GM21529 (cell line): ENCODE data around the gene COL16A1.

Experiments
- ATAC-seq: cut with Tn5 transposase; IDR thresholded peaks from one replicate; pipeline ENCODE4 v1.9.1; 2021; ENCODE audit not compliant: unreplicated experiment

Gene COL16A1

DNA sequence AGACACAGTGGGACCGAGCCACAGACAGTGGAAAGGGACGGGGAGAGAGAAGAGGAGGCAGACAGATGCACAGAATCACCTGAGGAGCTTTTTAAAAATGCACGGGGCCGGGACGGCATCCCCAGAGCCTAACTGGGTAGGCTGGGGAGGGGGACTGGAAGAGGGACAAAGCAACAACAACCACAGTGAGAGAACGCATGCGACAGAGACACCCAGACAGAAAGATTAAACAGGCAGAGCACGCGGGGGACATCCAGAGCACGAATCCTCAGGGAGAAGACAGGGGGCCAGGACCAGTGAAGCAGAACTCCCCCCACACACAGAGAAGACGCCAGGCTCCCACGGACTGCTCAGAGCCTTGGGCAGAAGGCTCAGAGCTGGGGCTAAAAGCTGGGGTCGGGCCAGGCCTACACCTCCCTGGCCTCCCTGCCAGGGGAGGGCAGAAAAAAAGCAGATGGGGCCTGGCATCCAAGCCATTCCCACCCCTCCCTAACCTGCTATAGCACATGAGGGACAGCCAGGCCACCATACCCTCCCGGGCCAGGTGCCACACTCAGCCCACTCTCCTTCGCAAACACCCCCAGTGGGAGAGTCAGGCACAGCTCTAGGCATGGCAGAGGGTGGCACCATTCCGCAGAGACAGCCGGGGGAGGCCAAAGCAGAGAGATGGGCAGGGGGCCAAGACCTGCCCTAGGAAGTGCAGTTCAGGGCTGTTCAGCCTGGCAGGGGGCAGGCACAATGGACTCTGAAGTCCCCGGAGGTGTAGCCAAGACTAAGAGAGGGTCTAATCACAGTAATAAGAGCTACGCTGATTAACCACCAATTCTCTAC, 29.8 kb upstream of the COL16A1 start:
- ATAC-seq: no peak

DNA sequence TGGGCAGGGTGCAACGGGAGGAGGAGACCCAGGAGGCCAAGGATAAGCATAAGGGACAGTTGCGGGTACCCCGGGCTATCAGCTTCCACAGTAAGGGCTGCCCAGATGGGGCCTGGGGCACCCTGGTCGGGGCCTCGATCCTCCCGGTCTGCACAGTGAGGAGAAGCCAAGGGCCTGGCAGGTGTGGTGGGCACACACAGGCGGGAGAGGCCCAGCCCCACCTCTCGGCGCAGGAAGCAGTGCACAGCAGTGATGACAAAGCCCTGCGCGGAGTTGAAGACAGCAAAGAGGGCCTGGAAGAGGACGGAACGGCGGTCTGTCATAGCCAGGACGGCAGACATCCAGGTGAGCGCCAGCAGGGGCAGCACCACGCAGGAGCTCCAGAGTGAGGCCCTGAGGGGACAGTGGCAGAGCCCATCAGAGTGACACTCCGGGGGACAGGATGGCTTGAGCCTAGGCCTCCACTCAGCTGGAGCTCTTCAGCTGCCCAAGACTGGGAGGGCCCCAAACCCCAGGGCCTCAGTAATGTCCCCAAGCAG, 29.0 kb upstream of the COL16A1 start:
- no peak for ATAC-seq

DNA sequence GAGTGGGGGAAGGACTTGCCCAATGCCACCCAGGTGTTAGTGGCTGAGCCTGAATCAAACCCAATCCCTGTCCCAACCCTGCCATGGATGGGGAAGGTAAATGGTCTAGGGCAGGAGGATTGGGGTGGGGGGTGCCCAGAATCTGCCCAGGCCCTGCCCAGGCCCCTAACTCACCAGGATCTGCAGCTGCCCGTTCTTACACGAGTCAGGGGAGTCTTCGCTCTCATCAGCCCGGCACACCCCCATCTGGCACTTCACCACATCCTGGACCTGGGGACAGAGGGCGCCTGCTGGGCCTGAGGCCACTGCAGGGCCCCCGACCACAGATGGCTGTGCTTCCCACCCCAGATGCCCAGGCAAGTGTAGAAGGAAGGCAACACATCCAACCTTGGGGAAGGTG, 28.5 kb upstream of the COL16A1 start:
- ATAC-seq: no peak

DNA sequence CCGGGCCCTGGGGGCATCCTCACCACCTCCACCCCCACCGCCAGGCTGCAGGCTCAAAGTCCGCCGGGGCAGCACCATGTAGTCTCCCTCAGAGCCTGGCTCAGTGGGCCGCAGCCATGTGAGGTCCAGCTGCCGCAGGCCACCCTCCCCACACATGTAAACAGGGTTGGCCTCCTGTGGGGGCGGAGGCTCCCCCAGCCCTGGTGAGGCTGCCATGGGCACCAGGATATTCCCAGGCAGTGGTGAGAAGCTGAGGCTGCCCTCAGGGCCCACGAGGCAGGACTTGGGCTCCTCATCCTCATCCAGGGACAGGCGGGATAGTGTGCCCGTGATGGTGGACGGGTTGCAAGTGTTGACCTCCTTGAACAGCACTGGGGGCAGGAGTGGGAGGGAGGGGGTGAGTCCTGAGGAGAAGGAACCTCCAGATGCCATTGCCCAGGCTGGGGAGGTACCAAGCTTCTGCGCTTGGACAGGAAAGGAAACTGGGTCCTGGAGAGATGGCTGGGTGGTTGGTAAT, 27.3 kb upstream of the COL16A1 start:
- ATAC-seq: no peak

DNA sequence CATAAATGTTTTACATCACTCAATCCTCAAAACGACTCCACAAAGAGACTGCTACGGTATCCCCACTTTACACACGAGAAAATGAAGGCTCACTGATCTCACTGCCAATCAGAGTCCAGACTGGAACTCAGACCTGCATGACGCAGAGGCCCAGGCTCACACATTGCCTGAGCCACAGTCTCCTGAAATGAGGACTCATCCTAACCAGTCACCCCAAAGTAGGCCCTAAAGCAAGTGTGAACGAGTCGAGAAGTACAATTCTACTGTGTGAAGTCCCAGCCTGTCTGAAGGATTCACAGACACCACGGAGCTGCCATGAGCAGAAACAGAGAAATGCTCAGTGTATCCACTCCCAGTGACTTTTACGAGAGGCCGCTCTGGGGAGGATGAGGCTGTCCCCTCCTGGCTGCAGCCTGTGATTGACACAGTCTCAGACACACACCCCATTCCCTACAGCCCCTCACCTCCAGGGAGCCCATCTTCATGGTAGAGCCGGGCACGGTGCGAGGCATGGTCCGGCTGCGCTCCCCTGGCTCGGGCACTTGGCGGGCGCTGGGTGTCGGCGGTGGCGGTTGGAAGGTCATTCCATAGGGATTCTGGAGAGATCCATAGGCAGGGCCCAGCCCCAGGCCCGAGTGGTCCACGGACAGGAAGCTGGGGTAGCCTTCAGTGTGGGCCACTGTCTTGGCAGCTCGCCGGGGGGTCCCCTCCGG, 26.7 kb upstream of the COL16A1 start:
- ATAC-seq: no peak

DNA sequence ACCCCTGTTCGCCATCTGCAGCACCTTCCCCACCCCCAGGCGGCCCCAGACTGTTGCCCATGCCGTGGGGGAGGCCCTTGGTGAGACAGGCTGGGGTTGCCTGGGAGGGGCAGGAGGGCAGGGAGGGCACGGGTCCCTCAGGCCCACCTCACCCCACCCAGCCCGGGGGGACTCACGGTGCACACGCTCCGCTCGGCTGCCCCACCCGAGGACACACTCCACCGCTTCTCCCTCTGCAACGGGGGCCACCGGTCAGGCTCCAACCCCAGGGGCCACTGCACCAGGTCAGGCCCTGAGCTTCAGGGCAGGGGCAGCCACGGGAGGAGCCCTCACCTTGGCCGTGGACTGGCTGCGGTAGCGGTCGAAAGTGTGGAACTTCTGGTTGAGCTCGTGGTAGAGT, 24.0 kb upstream of the COL16A1 start:
- no peak for ATAC-seq

DNA sequence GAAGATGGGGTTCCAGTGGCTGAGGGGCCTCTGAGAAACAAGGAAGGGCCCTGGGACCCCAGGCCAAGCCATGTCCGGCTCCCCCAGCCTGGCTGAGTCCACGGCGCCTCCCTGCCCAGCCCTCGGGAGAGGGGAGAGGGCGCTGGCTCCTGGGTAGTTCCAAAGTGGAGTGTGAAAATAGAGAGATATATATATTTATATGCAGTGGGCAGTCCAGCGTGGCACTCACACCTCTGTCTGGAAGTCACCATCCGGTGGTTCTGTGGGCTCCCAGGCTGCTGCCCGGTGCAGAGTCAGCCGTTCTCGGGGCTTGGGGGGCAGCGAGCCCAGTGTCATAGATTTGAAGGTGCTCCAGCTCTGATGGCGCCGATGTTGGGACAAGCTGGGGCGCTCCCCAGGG, 23.4 kb upstream of the COL16A1 start:
- no peak for ATAC-seq

DNA sequence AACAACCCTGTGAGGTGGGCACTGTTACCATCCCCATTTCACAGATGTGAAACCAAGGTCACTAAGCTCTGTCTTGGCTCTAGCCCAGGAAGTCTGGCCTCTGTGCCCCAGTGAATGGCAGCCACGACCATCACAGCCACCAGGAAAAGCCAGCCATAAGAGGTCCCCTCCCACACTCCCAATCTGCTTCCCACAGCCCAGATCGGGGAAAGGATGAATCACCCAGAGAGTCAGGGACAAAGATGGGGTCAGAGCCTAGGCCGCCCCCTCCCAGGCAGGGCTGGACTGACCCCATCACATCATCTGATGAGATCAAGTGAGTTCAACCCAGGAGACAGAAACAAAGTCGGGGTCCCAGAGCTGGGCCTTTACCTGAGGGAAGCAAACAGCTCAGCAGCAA, 22.9 kb upstream of the COL16A1 start:
- ATAC-seq: no peak

DNA sequence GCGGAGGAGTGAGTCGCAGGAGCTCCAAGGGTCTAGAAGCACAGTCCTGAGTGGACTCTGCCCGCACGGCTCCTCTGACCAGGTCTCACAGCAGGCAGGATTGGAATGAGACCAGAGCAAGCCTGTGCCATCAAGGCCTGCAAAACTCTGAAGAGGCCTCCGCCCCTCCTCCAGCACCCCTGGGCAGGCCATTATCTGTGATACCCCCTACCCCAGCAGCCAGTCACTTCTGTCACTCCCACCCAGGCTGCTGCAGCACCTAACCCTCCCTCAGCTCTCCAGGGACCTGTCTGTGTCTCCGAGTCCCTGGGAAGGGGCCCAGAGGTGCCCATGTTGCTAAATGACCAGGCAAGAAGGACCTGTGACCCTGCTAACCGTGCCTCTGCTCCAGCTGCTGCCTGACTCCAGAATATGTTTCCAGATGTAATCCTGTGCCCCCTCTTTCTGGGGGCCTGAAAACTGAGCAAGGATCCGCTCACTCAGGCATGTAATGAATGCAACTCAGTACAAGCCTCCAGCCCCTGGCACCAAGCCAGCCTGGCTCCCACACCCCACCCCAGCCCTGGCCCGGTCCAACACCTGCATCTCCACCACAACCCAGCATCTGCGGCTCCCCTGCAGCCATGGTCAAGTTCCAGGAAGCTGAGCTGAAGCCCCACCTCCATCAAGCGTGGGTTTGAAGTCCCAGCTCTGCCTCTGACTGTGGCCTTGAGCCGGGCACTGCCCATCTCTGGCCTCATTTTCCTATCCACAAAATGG, 22.1 kb upstream of the COL16A1 start:
- no peak for ATAC-seq

DNA sequence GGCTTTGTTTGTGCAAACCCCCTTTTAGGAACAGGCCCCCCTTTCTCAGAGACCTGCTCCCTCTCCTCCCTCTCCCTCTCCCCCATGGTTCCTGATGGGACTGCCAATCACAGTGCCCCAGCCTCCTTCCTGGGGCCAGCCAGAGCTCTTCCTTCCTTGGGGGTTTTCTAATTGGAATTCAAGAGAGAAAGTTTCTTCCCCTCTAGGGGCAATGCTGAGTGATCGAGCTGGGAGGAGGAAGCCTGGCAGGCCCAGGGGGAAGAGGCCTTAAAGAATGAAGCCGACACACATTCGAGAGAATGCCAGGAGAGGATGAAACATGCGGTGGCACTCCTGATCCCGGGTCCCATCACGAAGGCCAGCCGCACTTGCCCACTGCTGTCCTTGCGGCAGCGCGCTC, 21.3 kb upstream of the COL16A1 start:
- no peak for ATAC-seq

DNA sequence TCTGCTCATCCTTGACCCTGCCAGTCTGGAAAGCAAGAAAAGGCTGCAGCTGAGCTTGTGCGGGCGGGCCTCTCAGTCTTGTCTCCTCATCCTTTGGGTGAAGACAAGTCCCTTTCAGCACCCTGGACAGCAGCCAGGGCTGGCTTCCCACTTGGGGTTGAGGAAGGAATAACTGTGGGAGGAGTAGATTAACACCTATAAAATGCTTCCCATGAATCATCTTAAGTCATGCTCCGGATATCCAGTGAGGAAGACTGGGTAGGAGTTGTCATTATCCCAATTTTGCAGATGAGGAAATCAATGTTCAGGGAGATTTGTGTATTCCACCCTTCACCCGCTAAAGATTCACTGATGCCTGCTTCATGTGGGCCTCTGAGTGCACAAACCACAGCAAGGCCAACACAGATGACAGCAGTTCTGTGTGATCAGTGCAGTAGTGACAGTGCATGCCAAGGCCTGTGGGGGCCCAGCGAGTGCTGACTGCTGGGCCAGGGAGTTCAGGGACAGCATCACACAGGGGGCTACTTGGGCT, 20.1 kb upstream of the COL16A1 start:
- ATAC-seq: no peak

DNA sequence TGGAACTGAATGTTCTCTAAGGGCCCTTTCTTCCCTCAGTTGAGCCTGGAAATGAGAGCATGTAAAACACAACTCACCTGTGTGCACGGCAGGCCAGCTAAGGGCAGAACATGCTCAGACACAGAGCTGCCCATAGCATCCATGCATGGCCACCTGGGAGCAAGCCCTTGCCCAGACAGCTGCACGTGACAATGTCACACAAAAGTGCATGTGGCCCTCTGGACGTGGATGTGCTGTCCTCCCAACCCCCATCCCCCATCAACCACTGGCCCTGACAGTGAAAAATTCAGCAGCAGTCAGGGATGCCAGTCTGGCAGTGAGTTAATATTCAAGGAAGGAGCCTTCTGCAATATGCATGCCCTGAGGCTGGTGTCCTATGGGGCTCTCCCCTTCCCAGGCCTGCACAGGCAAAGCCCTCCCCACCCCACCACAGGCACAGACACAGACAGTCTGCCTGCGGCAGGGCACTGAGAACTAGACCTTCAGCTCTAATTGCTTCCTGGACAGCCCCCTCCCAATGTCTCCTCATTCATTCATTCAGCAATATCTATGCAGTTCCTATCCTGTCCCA, 14.6 kb upstream of the COL16A1 start:
- ATAC-seq: no peak

DNA sequence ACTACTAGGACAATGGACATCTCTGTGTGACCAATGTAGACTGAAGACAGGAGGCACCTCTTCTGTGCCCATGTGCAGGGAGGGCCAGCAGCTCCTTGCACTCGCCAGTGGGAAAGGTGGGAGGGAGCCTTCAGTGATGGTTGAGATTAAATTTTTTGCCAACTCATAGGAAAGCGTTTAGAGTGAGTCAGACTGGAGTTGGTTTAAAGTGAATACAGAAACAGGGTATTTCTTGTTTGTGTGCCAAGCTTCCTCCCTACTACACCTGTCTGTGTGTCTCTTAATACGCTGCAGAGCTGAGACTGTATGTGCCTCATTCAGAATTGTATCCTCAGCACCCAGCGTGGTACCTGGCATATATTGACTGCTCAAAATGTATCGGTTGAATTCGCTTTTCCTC, 13.5 kb upstream of the COL16A1 start:
- no peak for ATAC-seq

DNA sequence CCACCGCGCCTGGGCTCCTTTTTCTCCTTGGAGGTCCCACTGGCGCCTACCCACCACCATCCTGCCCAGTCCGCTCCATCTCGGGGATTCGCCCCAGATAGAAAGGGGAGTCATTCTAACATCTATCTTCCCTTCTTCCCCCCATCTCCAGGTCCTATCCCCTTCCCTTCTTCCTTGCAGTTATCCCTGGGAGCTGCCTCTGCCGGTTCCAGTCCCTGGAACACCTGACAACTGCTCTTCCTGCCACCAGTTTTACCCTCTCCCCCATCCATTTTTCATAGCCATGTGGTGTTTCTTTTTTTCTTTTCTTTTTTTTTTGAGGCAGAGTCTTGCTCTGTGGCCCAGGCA, 12.0 kb upstream of the COL16A1 start:
- no peak for ATAC-seq

DNA sequence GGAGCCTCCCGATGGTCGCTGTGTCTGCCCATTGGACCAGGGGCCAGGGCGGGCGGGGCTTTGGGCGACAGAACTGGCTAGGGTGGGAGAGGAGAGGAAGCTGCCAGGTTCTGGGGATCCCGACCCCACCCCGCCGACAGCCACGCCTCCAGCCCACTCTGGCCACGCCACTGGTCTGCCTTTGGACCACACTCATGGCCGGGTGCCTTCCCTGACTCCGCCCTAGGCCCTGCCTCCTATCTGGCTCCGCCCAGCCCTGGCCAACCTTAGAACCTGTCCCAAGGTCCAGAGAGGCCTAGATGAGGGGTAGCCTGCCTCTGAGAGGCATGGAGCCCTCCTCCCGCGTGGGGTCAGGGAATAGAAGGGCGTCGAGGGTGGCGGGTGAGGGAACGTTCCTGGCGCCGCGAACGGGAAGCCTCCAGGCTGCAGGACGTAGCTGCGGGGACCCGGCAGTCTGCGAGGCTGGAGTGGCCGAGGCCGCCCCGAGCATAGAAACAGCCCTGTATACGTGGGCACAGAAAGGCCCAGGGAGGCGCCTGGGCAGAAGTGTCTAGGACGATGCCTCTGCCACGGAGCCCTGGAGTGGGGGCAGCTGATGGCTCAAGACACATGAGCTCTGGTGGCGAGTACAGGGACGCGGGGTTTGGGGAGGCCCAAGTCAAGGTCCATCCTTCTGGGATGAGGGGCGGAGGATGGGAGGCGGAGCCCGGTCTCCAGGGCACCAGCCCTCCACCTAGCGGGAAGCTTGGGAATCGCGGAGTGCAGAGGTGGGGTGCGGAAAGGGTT, 11.5 kb upstream of the COL16A1 start:
- ATAC-seq: no peak

DNA sequence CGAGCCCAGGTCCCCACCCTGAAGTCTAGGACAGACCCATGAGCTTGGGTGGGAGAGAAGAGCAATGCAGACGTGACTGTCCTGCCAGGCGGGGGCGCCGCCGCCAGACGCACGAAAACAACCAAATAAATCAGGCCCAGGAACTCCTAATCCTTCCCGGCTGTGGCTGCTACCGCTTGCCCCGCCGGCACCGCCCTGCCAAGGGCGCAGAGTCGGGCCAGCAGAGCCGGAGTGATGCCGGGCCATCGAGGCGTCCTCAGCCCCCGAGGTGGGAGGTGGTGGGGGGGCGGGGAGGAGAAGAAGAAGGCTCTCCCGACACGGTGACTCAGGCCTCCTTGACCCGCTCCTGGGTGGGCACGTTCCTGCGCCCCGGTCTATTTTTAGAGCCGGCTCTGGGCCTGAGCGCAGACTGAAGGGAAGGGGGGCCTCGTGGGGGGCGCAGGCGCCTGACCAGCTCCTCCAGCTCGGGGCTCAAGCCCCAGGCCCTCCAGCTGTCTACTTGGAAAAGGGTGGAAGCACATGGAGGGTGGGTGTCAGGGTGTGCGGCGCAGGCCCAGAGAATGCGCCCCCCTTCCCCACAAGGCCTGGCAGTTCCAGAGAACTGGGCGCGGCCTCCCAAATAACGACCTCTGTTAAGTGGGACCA, 10.7 kb upstream of the COL16A1 start:
- no peak for ATAC-seq

DNA sequence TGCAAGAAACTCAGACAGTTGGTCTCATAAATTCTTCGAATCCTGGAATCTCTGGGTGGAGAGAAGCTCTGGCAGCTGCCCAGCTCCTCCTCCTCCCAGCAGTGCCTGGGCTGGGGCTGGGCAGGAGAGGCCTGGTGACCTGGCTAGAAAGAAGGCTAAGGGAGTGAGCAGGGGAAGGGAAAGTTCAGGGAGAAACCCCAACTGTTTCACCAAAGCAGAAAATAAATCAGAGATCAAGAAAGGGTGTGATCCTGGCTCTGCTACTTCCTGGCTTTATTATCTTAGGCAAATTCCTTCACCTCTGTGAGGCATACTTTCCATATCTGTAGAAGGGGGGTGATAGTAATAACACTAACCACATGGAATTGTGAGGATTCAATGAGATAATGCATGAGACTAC, 8.8 kb upstream of the COL16A1 start:
- ATAC-seq: no peak

DNA sequence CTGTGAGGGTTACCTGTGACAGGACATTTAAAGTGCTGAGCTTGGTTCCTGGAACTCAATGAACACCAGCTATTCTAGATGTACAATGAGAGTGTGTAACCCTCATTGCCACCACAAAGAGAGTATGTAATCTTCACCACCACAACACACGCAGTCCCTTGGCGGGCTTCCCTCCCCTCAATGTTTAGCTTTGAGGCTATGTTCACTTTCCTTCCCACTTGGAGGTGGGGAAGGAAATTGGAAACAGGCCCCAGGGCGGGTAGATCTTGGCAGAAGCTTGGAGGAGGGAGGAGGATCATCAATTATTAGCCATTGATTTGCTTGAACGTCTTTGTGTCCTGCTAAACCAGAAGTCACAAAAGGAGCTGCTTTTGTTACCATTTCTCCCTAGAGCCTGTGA, 8.3 kb upstream of the COL16A1 start:
- ATAC-seq: no peak

DNA sequence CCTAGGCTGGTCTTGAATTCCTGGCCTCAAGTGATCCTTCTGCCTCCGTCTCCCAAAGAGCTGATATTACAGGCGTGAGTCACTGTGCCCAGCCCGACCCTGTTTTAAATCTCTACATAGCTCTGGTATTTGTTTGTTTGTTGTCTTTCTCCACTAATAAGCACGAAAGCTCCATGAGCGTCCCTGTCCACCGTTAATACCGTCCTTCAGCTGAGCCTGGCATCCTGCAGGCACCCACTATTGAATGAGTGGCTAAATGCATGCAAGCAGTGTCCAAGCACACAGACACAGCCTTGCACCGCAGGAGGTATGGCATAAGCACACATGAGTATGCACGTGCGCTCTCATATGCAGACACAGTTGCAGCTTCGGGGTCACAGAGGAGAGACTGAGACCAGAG, 4.5 kb upstream of the COL16A1 start:
- ATAC-seq: no peak

DNA sequence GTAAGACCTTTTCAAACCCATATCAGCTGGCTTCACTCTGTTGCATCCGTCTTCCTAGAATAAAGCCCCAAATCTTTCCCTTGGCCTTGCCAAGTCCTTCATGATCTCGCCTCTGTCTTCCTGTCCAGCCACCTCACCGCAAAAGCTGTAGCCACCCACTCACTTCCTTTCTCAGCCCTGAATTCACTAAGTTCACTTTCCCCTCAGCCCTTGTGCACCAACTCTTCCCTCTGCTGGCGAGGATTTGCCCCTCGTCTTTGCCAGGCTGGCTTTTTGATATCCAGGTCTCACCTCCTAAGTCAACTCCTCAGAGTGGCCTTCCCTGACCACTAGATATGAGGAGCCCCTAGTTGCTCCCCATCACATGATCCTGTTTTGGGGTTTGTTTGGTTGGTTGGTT, 3.9 kb upstream of the COL16A1 start:
- peak; percentile 55 for ATAC-seq
